ENCODE data around the gene HLF.

The HLF gene

DNA sequence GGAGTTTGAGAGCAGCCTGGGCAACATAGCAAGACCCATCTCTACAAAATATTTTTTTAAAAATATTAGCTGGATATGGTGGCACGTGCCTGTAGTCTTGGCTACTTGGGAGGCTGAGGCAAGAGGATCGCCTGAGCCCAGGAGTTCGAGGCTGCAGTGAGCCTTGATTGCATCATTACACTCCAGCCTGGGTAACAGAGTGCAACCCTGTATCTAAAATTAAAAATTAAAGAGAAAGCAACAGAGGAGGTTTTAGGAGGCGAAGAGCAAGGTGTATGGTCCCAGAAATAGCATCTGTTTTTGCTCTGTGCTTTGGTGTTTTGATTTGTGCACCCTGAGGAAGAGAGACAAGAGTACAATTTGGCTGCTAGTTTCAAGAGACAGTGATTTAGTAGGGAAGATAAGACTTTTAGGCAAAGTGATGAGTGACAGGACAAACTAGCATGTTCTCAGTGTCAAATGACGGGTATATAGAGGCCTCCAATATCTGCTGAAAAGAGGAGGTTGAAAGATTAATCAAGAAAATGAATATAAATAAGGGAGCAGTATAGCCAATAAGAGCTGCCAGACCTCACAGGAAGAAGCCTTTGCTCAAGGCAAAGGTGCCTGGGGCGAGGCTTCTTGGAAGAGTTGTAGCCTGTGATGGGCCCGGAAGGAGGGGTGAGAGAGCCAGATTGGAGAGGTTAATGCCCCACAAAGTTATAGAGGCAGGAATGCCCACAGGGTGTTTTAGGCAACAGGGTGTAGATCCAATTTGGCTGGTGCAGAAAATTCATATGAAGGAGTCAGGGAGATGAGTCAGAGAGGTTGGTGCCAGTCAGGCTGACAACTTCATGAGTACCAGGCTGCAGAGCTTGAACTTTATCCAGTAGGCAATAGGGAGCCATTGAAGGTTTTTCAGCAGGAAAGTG is 11.4 kb downstream of the HLF start:
- no peak for DNase-seq

DNA sequence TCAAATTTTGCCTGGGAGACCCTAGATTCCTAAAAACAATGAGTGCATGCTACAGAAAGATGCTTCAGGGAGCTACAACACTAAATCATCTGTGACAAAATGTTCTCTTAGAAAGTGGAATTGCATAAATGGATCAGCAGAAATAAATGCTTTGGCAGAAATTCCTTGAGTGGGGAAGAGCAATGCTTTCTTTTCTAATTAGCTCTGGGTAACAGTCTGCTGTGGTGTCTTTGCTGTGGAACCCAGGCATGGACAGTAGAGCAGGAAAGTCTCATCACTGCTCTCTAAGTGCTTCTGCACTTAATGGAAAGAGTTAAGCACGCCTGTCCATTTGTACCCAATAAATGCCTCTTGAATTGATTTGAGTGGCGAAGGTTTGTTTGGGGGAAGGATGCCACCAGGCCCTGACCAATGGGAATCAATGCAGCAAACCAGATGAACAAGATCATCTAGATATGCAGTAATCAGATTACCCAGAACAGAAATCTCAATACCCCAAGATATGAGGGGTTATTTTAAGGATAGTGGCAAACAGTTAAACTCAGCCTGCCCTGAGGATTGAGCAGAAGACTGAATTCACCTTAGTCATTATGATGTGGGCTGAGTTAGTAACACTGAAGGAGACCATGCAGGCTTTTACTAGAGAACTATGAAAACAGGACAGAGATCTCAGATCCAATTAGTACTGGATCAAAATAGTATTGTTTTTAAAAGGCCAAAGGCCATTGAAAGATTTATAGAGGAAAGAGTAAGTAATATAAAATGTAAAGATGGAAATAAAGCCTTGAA is 13.6 kb downstream of the HLF start:
- DNase-seq, result no peak

DNA sequence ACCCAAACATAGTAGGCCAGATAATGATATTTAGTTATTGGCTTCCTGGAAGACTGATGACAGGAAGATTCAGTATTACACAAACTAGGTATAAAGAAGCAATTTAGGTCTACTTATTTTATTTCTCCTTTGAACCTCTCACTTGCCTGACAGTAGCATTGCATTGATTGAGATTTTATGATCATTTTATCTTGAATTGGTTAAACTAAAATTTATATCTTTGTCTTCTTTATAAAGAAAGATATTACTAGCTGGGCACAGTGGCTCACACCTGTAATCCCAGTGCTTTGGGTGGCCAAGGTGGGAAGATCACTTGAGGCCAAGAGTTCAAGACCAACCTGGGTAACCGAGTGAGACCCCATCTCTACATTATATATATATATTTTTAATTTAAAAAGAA is 14.4 kb downstream of the HLF start:
- no peak for DNase-seq

DNA sequence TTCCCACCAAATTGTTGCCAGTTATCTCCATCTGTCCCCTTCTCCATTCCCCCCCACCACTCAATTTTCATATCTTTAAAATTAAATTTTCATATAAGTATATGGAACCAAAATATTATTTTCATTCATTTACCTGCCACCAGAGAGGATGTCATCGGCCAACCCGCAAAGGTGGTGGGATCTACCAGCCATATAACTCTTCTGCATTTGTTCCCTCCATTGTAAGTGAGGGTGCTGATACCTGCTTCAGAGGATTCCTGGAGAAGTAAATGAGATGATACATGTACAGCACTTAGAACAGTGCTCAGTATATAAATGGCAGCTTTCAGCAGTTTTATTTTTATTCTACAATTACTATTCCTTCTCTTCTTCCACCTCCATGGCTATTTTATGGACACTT is 15.0 kb downstream of the HLF start:
- no peak for DNase-seq

DNA sequence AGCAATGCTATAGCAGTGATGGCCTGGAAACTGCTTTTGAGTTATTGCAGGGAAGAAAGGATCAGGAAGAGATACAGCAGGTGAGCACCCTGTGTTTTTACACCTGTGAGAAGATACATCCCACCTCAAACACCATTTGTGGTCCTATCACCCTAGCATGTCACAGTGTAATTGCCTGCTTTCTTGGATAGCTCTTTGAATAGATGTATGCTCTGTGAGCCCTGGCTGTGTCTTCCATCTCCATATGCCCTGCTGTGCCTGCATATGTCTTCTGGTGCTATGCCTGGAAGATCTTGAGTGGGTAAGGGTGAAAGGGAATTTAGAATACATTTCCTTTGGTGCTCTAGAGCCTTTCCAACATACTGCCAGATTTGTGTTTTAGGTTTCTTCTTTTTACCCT is 15.5 kb downstream of the HLF start:
- no peak for DNase-seq

DNA sequence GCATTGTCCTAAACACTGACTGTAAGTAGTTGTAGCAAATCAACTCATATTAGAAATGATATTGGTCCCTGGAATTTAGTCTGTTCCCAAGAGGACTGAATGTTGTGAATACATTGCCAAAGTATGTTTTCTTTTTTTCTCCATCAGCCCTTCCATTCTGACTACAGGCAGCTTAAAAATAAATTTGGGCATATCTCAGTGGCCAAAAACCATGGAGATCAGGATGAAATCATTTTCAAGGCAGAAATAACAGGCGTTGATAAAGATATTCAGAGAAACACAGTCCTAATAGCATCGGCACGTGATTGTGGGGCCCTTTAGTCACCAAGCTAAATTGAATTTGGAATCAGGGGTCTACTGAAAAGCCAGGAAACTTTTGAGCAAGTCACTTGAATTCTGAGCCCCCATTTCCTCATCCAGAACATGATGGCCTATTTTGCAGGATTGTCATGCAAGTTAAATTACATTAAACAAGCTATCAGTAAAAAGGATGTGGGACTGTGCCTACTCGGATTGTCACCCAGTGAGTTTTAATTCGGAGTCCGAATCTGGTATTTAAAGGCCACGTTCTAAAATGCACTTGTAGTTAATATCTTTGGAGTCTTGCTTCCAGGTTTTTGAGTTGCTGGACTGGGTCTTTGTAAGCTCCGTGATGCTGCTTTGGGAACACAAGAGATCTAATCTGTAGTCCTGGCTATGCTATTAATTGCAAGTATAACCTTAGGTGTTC is 17.1 kb downstream of the HLF start:
- no peak for DNase-seq

DNA sequence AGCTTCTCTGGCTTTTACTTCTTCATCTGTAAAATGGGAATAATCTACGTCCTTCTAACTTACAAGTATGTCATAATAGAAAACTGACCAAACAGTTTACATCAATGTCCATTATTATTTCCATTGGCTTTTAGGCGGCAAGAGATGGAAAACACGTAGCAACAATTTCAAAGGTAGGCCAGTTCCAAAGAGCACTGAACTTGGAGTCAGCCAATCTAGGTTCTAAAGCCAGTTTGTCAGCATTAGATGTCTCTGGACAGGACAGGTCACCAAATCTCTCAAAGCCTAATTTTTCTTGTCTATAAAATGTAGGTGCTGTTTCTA is 17.6 kb downstream of the HLF start:
- no peak for DNase-seq

DNA sequence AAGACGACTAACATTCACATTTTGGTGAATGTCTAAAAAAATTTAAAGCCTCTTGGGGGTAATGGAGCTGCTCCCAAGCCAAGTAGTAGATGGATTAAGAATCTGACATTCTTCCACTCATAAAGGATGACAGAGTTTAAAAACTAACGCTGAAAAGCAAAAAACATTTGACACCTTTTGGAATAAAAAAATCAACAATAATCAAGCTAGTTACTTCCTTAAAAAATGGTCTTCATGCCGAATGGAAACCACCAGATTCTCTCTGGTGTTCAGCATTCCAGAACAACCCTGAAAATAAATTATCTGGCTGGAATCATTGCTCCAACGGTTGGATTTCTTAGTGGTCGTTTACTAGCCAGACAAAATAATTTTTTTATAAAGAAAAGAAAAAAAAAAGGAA is 18.0 kb downstream of the HLF start:
- DNase-seq, result no peak

DNA sequence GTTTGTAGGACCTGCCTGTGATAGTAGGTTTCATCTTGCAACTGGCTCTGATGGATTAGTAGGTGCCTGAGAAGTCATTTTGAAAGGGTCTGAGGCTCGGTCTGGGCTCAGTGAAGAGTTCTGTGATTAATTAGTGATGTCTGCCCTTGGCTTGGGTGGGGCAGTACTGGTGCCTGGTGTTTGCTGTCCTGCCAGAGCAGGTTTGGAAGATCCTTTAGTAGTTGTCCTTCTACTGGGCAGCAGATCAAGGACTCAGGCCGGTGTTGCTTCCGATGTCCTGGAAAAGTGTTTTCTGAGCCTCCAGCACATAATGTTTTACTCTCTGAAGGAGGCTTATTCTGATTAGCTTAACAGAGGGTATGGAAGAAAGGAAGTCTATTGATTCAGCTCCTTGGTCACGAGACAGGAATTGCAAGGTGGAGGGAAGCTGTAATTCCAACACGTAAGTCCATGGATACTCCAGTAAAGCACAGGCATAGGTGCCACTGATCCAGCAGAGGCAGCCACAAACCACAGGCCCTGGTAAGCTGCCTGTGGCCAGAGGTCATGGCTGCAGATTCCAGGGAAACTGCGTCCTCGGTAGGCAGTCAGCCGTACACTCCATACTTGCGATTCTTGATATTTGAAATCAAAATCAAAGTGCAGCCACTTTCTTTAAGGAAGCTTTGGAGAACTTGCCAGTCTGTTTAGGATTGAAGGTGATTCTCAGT is 18.7 kb downstream of the HLF start:
- DNase-seq, result no peak

DNA sequence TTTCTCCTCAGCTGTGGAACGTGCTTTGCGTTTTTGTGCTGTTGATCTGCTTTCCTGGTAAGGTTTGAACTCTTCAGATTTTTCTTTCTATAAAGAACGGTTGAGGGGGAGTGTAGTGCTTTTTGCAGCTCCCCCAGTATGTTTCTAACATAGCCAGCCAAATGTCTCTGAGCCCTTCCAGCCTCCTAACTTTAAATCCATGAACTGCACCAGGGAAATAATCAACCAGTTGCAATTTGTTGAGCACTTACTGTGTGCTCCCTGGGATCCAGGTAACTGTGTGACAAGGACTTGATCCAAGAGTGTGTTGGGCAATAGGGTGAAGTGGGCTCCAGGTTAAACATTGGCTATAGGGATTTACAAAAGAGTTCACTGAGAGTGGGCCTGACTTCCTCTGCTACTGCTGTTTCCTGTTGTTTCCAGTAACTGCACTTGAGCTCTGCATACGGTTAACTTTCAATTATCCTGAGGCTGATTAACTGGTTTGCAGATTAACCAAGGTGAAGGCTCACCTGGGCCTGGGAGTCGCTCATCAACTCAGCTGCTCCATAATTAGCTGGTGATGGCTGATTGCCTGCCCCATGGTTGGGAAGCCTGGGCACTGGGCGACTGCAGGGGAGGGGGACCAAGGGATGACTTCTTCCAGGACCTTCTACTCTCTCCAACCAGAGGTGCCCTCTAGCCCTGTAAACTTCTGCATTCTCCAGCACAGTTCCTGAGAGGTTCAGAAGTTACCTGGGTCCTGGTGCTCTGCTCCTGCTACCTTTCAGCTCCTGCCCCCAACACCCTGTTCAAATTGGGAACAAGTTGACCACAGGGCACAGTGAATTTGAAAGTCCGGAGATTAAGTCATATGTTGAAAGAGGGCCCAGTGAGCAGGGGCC is 19.5 kb downstream of the HLF start:
- DNase-seq, result no peak

DNA sequence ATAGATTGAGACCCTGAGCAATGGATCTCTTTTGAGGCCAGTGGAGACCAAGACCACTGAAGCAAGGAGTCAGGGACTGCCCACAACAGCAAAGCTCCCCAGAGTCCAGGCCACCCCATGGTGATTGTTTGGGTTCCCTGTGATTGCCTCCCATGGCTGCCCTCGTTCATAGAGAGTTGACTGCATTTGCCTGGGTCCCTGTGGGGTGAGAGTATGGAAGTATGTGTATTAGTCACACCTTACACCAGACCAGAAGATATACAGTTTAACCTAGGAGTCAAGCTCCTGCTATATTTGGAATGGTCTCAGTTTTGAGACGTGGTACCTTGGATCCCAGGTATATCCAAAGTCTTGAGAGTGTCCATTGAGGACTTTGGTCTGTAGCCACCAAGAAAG is 20.2 kb downstream of the HLF start:
- no peak for DNase-seq

DNA sequence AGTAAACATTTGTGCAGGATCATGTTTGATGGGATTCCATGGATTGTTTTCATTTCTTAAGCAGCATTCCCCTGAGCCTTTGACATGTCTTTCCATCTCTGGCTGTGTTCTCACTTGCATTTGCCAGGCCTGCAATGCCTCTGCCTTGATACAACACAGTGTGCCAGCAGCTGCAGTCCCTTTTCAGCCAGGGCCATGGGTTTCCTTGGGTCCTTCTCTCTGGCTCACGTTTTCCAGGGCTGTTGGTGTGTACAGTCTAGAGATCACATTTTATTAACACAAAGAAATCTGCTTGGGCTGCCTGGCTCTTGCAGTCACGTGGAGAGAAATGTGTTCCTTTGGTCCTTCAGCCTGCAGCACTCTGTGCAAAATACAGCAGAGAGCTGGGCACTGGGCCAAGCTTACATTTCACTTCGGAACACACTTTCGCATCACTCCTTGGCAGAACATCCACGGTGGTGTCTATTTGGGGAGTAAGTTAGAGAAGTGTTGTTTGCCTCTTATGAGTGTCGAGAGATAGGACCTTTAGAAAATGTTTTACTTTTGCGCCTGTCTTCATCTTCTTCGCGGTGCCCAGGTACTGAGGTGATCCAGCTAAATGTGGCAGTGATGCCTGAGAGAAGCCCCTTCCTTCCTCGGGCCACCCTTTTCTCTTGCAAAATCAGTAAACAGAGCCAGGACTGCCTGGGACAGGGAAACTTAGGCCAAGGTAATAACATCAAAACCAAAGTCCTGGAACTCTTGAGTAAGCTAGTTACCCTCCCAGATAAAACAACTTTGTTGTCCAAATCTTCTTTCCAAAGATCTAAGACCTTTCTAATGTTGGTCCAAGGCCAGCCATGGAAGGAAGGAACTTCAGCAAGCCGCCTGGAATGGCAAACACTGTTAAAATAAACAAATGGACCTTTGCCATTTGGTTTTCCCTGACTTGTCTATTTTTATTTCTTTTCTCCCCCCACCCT is 20.9 kb downstream of the HLF start:
- DNase-seq, result no peak

DNA sequence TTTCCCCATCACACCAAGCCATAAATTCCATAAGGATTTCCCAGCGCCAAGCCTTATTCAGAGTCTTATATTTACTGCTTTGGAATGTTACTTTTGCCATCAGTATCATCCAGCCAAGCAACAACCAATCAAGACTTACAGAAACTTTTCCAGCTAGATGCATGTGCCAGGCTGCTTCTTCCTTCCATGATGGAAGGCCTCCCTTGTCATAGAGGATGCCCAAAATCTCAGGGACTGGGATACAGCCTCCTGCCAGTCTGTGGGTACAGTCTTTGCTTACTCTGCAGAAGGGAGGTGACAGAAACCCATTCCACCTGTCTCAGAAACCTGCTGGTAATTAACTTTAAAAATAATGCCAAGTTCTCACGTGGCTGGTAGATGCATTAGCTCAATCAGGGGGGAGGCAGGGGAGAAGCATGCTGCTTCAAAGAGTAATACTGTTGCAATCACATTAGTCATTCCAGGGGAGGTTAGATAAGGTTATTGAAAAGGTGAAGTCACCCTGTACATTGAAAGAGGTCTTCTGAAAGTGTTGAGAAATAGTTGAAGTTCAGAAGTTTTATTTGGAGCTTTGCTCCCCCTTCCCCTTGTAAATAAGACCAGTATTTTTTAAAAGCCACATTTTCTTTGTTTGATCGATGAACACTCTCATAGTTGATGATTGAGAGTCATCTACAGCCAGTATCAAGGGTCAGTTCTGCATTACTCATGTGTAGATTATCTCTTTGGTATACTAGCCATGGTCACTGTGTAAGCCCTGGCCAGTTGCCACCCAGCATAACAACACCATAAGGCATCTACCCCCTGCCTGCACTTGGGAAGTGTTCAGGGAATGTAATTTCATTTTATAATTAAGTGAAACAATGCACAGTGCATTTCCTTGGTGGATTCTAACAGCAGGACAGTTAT is 22.2 kb downstream of the HLF start:
- DNase-seq, result no peak

DNA sequence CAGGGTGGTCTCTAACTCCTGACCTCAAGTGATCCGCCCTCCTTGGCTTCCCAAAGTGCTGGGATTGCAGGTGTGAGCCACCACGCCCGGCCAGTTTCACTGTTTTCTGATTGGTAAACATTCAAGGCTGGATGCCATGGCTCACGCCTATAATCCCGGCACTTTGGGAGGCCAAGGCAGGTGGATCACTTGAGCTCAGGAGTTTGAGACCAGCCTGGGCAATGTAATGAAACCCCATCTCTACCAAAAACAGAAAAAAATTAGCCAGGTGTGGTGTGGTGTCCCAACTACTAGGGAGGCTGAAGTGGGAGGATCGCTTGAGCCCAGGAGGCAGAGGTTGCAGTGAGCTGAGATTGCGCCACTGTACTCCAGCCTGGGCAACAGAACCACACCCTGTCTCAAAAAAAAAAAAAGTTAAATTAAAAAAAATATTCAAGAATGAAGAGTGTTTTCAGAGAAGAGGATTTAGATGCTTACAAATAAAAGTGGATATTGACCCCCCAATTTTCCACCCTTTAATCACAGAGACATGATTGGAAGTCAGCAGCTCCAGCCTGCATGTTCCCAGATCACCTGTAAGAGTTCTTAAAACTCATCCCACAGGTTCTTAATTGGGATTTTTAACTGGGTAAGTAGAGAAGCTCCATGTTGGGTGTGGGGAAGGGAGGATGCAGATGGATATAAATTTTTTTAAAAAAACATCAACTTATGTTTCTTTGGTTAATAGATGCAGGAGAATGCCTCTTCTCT is 23.8 kb downstream of the HLF start:
- DNase-seq, result no peak

DNA sequence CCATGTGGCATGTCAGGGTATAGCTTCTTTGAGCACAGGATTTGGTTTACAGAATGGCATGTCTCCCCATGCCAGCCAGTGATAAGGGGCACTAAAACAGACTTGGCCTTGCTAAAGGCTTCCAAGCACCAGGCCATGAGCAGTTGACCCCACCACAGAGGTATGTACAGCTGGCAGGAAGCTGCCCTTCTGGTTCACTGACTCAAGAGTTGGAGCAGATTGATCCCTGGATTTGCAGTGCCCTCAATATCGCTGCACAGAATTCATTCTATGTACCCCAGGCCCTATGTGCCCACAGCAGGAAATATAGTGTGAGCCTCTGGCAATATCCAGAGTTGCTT is 24.3 kb downstream of the HLF start:
- no peak for DNase-seq

DNA sequence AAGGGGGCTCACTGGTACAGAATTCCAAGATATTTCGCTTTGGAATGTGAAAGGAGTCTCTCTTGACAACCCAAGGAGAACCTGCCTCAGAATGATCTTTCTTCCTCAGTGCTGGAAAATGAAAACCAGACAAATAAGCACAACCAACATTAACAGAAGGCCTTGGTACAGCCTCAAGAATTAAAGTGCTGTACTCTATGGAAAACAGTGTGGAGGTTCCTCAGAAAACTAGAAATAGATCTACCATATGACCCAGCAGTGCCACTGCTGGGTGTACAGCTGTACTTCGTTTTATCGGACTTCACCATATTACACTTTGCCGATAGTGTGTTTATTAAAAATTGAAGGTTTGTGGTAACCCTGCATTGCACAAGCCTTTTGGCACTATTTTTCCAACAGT is 25.2 kb downstream of the HLF start:
- DNase-seq, result no peak

DNA sequence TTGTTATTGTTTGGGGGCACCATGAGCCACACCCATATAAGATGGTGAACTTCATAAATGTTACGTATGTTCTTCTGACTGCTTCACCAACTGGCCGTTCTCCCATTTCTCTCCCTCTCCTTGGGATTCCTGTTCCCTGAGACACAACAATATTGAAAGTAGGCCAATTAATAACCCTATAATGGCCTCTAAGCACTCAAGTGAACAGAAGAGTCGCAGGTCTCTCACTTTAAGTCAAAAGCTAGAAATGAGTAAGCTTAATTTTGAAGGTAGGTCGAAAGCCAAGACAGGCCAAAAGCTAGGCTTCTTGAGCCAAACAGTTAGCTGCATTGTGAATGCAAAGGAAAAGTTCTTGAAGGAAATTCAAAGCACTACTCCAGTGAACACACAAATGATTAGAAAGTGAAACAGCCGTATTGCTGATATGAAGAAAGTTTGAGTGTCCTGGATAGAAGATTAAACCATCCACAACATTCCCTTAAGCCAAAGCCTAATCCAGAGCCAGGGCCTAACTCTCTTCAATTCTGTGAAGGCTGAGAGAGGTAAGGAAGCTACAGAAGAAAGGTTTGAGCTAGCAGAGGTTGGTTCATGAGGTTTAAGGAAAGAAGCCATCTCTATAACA is 25.8 kb downstream of the HLF start:
- no peak for DNase-seq

DNA sequence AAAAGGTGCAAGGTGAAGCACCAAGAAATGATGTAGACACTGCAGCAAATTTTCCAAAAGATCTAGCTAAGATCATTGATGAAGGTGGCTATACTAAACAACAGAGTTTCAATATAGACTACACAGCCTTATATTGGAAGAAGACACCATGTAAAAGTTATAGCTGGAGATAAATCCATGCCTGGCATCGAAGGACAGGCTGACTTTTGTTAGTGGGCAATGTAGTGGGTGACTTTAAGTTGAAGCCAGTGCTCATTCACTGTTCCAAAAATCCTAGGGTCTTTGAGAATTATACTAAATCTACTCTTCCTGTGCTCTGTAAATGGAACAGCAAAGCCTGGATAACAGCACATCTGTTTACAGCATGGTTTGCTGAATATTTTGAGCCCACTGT is 26.4 kb downstream of the HLF start:
- no peak for DNase-seq

DNA sequence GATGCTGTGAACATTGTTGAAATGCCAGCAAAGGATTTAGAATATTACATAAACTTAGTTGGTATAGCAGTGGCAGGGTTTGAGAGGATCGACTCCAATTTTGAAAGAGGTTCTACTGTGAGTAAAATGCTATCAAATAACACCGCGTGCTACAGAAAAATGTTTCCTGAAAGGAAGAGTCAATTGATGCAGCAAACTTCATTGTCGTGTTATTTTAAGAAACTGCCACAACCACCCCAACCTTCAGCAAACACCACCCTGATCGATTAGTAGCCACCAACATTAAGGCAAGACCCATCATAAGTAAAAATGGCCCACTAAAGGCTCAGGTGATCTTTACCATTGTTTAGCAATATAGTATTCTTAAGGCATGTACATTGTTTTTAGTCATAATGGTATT is 27.3 kb downstream of the HLF start:
- no peak for DNase-seq
